GM12872 (cell line): Measurements from ENCODE around the gene SYT17.

Experiments
- TF ChIP-seq, protein P1 (sequence below): IDR thresholded peaks from 3 replicates; pipeline ENCODE4 v1.5.1; 2011; ENCODE audit warnings: low read depth, mild to moderate bottlenecking, low read length, moderate library complexity; ENCODE audit not compliant: insufficient read depth

Gene SYT17

DNA sequence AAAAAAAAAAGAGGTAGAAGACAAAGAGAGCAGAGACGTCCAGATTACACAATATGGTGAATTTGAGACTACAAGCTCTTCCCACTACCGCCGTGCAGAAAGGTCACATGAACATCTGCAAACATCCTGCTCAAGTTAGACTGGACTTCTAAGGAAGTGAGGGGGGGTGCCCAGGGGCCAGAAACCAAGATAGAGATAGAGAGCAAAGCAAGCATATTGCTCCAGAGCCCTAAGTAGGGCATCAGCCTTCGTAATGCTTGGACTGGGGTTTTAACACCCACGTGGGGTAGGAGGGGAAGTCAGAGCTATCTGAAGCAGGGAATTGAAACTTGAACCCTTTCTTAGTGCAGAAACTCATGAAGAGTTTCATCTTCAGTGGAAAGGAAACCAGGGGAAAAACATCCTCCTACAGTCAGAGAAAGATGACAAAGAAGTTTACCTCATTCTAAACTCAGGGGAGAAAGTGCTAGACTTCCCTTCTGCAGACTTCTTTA is 126.2 kb downstream of the SYT17 start:
- TF ChIP-seq, protein P1, sequence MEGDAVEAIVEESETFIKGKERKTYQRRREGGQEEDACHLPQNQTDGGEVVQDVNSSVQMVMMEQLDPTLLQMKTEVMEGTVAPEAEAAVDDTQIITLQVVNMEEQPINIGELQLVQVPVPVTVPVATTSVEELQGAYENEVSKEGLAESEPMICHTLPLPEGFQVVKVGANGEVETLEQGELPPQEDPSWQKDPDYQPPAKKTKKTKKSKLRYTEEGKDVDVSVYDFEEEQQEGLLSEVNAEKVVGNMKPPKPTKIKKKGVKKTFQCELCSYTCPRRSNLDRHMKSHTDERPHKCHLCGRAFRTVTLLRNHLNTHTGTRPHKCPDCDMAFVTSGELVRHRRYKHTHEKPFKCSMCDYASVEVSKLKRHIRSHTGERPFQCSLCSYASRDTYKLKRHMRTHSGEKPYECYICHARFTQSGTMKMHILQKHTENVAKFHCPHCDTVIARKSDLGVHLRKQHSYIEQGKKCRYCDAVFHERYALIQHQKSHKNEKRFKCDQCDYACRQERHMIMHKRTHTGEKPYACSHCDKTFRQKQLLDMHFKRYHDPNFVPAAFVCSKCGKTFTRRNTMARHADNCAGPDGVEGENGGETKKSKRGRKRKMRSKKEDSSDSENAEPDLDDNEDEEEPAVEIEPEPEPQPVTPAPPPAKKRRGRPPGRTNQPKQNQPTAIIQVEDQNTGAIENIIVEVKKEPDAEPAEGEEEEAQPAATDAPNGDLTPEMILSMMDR, result no peak

DNA sequence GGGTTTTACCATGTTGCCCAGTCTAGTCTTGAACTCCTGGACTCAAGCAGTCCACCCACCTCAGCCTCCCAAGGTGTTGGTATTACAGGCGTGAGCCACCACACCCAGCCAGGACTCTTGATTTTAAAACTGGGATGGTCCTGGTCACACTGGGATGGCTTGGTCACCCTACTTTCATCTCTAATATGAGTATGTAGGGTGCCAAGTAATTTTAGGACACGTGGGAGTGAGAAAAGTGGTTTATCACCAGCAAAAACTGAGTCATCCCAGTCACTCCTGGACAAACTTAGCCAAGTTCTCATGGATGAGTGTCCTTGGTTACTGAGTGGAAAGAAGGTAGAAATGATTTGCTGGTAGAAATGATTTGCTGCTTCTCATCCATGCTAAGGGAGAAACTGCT is 127.4 kb downstream of the SYT17 start:
- TF ChIP-seq, protein P1, result no peak

DNA sequence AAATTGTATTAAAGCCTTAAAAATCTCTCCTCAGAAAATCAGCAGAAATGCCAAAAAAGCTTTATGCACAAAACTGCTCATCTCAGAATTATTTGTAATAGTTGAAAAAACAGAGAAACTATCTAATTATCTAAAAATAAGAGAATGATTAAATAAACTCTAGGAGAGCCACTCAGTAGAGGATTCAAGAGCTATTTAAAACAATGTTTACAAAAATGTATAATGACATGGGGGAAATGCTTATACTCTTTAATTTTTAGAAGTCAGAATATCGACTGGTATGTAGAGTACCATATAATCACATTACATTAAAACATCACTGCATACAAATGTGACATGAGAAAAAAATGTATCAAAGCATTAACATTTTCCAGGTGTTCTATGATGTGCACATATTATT is 129.4 kb downstream of the SYT17 start:
- TF ChIP-seq, protein P1, result no peak

DNA sequence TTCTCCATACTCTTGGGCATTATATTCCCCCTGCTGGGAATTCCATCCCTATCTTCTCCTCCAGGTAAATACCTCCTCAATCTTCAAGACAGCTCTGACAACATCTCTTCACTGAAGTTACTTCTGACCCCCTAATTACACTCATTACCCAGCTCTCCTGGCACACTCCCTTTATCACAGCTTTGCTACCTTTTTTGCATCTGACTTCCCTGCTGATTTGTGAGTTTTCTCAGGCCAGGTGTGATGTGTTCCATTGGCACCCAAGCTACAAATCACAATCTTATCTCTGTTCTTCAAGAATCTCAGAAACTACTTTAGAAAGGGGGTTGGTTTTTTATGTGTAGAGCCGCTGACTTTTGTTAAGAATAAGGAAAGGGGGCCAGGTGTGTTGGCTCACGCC is 131.5 kb downstream of the SYT17 start:
- TF ChIP-seq, protein P1, result no peak

DNA sequence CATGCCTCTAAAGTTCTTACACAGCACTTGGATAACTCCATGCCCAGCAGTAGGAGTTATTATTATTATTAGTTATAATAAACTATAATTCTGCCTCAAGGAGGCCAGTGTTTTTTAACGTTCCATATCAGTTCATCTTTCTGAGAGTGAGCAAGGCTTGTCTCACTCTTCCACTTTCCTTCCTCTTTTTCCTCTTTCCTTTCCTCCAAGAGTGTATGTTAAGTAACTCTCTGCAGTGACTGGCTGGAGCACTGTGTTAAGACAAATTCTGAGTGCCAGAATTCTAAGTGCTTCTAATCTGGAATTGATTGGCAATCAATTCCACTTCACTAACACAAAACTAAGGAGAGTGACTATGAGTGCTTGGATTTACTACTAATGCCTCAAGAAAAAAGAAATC is 133.9 kb downstream of the SYT17 start:
- TF ChIP-seq, protein P1, result no peak

DNA sequence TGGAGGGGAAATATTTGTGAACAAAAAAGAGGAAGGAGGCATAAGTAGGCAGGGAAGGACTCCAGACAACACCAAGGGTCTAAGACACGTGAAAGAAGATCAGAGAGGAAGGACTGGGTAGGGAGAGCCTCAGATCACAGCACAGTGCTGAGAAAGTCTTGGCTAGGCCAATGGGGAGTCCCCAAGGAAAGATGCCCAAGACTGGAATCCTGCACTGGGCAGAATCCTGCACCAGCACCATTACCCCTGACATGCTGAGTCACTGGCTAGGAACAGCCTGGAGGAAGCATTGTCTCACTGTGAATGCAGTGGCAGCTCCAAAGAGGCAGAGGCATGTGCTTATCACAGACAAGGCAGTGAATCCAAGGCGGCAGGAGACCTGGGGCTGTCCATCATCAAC is 136.7 kb downstream of the SYT17 start:
- TF ChIP-seq, protein P1, result no peak

DNA sequence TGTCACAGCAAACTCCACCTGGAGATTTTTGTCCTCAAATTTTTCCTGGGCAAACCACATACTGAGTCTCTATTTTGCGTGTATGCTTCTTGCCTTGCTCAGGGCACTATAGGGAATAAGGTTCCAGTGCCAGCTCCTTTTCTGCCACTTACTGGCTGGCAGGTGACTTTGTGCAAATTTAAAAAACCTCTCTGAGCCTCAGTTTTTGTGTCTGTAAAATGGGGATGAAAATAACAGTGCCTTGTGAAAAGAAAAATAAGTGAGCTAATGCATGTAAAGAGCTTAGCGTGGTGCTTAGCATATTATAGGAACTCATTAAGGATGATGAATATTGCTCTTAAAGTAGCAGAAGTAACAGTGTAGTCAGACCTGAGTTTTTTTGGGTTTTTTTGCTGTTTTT is 137.4 kb downstream of the SYT17 start:
- TF ChIP-seq, protein P1, result no peak
